CD4-positive, alpha-beta T cell (primary cell): ENCODE results near the gene EIPR1. TPM values are rescaled to one million over a fixed set of nuclear protein-coding genes. Genes with fewer than 3 reads are reported as not detected.

Experiments
- ATAC-seq: fragments of 200-7000 bp; cut with Tn5 transposase; one replicate; pipeline ENCODE4 v1.10.0; 2022; ENCODE audit warnings: mild to moderate bottlenecking; ENCODE audit not compliant: poor library complexity
- CTCF ChIA-PET: fragments of 350-600 bp; sonication (Branson Sonifier 250); formaldehyde crosslinking; loops from one replicate; lab custom pipeline; 2021; ENCODE audit warnings: antibody characterized with exemption, inconsistent platforms; lab: Charles Lee
- POLR2A ChIA-PET: fragments of 350-600 bp; sonication (Branson Sonifier 250); formaldehyde crosslinking; loops from one replicate; lab custom pipeline; 2021; ENCODE audit warnings: antibody characterized with exemption, inconsistent platforms; lab: Charles Lee
- DNase-seq, 14 experiments: peaks; one replicate each; pipeline ENCODE4 v3.0.0-alpha.2; 2013 to 2020; ENCODE audit warnings: mixed read lengths in 2 of 14
- H3K27ac ChIP-seq, 2 donors: one replicate each; pipeline versions ENCODE4 v1.5.1 to v1.7.0; 2013; ENCODE audit warnings: low read length in 2 of 2, low read depth in 1 of 2, mild to moderate bottlenecking in 1 of 2
- H3K27me3 ChIP-seq, 2 experiments: 1 replicate in 1 of 2; 2 replicates in 1 of 2; pipeline versions ENCODE4 v1.6.1 to v1.7.0; 2013; ENCODE audit warnings: low read length in 2 of 2, control low read depth in 1 of 2, mild to moderate bottlenecking in 1 of 2, moderate library complexity in 1 of 2; ENCODE audit not compliant: insufficient read depth in 2 of 2, control insufficient read depth in 1 of 2
- H3K36me3 ChIP-seq: one replicate; pipeline ENCODE4 v1.6.1; 2013; ENCODE audit warnings: low read length, control low read depth; ENCODE audit not compliant: insufficient read depth
- H3K4me1 ChIP-seq: one replicate; pipeline ENCODE4 v1.6.1; 2013; ENCODE audit warnings: low read length, control low read depth; ENCODE audit not compliant: insufficient read depth
- H3K4me3 ChIP-seq: one replicate; pipeline ENCODE4 v1.5.1; 2013; ENCODE audit warnings: mild to moderate bottlenecking, low read length, moderate library complexity
- H3K9me3 ChIP-seq, 2 experiments: 1 replicate in 1 of 2; 2 replicates in 1 of 2; pipeline versions ENCODE4 v1.6.1 to v1.7.0; 2013; ENCODE audit warnings: low read length in 2 of 2, mild to moderate bottlenecking in 2 of 2, control low read depth in 1 of 2, moderate library complexity in 1 of 2; ENCODE audit not compliant: control insufficient read depth in 1 of 2, insufficient read depth in 1 of 2
- H3K27ac Mint-ChIP-seq: one replicate; pipeline ENCODE4 v1.8.0; 2020; ENCODE audit warnings: mixed read lengths
- H3K27me3 Mint-ChIP-seq: one replicate; pipeline ENCODE4 v1.8.0; 2021; ENCODE audit warnings: mixed read lengths
- H3K36me3 Mint-ChIP-seq: one replicate; pipeline ENCODE4 v1.8.0; 2021; ENCODE audit warnings: low read depth, mixed read lengths
- H3K4me1 Mint-ChIP-seq: one replicate; pipeline ENCODE4 v1.8.0; 2021; ENCODE audit warnings: low read depth, mixed read lengths
- H3K4me3 Mint-ChIP-seq: one replicate; pipeline ENCODE4 v1.8.0; 2020; ENCODE audit warnings: mild to moderate bottlenecking, mixed read lengths
- H3K9me3 Mint-ChIP-seq: one replicate; pipeline ENCODE4 v1.8.0; 2020; ENCODE audit warnings: mixed read lengths
- intact Hi-C, 2 experiments: fragments of 100-400 bp; cut with DNase I in 1 of 2; cut with micrococcal nuclease in 1 of 2; formaldehyde crosslinking; loops; one replicate each; pipeline versions ENCODE4 v1.15.1 to v1.9.0; 2023 to 2025; cut with DNase I, micrococcal nuclease
- total RNA-seq, 174 experiments: library from RNA in 2 of 174; stranded (reverse) in 2 of 174; gene quantifications; one replicate each; pipeline ENCODE4 v1.2.3 and lab custom pipeline; 2021 to 2026
- TF ChIP-seq, protein P1 (sequence below): fragments of 200-600 bp; IDR thresholded peaks from one replicate; pipeline ENCODE4 v1.8.0; 2022; ENCODE audit warnings: antibody characterized with exemption, mild to moderate bottlenecking

Gene EIPR1
- total RNA-seq, 2 experiments from 2014 or later: 11.0 to 12.4 TPM

DNA sequence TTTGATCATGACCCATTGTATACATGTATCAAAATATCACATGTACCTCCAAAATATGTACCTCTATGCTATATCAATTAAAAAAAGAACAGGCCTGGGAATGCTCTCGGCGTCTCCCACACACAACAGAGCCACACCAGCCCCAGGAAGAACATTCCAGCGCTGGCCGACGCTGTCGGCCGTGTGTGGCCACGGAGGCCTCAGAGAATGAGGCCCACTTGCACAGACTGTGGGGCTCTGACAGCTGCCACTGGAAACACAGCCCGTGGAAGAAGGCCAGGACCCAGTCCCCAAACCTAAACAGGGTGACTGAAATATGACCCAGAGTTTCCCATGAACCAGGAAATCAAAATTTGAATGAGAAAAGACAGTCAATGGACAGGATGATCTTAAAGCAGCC lies 69.7 kb downstream of the EIPR1 start:
- Histone ChIP-seq H3K27ac (no peak overlapping the region), H3K4me3 (no peak overlapping the region), H3K27me3 (no peaks in the 10 kb centered on the region), H3K9me3 (no peaks in the 10 kb centered on the region), H3K4me1 (peaks cover 19% of the 10 kb centered on the region), H3K36me3 (no peaks in the 10 kb centered on the region)
- Mint-ChIP-seq H3K27ac (no peak overlapping the region), H3K9me3 (no peaks in the 10 kb centered on the region), H3K4me1 (peaks cover 29% of the 10 kb centered on the region), H3K36me3 (peaks cover 7% of the 10 kb centered on the region), H3K27me3 (no peaks in the 10 kb centered on the region), H3K4me3 (no peak overlapping the region)
- ATAC-seq (no peak), DNase-seq (no peak)
- TF ChIP-seq, protein P1, sequence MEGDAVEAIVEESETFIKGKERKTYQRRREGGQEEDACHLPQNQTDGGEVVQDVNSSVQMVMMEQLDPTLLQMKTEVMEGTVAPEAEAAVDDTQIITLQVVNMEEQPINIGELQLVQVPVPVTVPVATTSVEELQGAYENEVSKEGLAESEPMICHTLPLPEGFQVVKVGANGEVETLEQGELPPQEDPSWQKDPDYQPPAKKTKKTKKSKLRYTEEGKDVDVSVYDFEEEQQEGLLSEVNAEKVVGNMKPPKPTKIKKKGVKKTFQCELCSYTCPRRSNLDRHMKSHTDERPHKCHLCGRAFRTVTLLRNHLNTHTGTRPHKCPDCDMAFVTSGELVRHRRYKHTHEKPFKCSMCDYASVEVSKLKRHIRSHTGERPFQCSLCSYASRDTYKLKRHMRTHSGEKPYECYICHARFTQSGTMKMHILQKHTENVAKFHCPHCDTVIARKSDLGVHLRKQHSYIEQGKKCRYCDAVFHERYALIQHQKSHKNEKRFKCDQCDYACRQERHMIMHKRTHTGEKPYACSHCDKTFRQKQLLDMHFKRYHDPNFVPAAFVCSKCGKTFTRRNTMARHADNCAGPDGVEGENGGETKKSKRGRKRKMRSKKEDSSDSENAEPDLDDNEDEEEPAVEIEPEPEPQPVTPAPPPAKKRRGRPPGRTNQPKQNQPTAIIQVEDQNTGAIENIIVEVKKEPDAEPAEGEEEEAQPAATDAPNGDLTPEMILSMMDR: no peak
- POLR2A ChIA-PET: no interaction called here
- CTCF ChIA-PET: no interaction called here
- intact Hi-C loops: loop anchor here (5.0 to 10.0 kb wide), 3 partner anchors 111 to 1183 kb away; no protein-coding TSS in a partner anchor

DNA sequence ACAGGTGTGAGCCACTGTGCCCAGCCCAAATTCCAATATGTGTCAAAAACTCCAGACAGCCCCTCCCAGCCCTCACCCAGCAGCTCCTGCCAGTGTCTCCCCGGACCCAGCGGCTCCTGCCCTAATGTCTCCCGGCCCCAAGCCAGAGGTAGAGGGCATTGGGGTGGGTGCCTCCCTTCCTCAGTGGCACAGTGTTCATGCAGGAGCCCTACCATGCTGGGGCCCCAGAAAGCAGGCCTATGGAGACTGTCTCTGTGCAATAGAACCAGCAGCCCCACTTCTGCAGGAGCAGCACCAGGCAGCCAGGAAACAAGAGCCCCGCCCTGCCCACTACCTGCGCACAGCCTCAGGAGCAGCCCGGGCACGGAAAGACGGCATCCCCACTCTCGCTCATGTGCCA lies 70.4 kb downstream of the EIPR1 start:
- Histone ChIP-seq H3K27ac (no peak overlapping the region), H3K27me3 (no peaks in the 10 kb centered on the region), H3K9me3 (no peaks in the 10 kb centered on the region), H3K36me3 (peaks cover under 1% of the 10 kb centered on the region), H3K4me3 (no peak overlapping the region), H3K4me1 (peaks cover 12% of the 10 kb centered on the region)
- CTCF ChIA-PET: no interaction called here
- ATAC-seq (no peak), DNase-seq (no peak)
- Mint-ChIP-seq H3K27ac (no peak overlapping the region), H3K27me3 (no peaks in the 10 kb centered on the region), H3K36me3 (peaks cover 7% of the 10 kb centered on the region), H3K4me3 (no peak overlapping the region), H3K9me3 (no peaks in the 10 kb centered on the region), H3K4me1 (peaks cover 22% of the 10 kb centered on the region)
- TF ChIP-seq, protein P1: no peak
- intact Hi-C loops: loop anchor here (5.0 to 10.0 kb wide), 3 partner anchors 110 to 1182 kb away; no protein-coding TSS in a partner anchor
- POLR2A ChIA-PET: no interaction called here

DNA sequence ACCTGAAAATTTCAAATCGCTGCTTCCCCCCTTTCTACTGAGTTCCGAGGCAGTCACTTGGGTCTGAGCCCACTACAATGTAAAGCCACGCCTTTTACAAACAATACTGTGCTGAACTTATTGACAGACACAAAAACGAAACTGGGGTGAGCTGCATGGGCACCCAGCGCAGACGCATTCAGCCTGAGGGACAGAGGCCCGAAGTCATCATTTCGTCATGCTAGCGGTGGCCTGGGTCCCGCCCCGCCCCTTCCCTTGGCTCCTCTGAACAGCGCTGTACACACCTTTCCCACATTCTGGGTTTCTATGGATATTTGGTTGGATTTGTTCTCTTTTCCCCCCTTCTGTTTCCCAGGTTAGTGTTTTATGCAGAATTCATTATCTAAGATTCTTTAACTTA lies 71.7 kb downstream of the EIPR1 start:
- ChIA-PET POLR2A (no interaction called here), CTCF (no interaction called here)
- H3K27ac ChIP-seq: no peak overlapping the region
- intact Hi-C loops: loop anchor here (5.0 to 10.0 kb wide), 3 partner anchors 109 to 1181 kb away; no protein-coding TSS in a partner anchor
- ATAC-seq (no peak), DNase-seq (no peak)
- peaks cover 7% of the 10 kb centered on the region for H3K36me3 Mint-ChIP-seq
- peaks cover 19% of the 10 kb centered on the region for H3K4me1 Mint-ChIP-seq
- H3K27ac Mint-ChIP-seq: no peak overlapping the region
- peaks cover 9% of the 10 kb centered on the region for H3K36me3 ChIP-seq
- H3K9me3 ChIP-seq: no peaks in the 10 kb centered on the region
- peaks cover 9% of the 10 kb centered on the region for H3K4me1 ChIP-seq
- TF ChIP-seq, protein P1: no peak
- H3K4me3 ChIP-seq: no peak overlapping the region
- H3K27me3 ChIP-seq: no peaks in the 10 kb centered on the region
- H3K9me3 Mint-ChIP-seq: no peaks in the 10 kb centered on the region
- no peaks in the 10 kb centered on the region for H3K27me3 Mint-ChIP-seq
- no peak overlapping the region for H3K4me3 Mint-ChIP-seq
